ENCODE measurements around the gene CAMK4. TPM values are rescaled to one million over a fixed set of nuclear protein-coding genes. Genes with fewer than 3 reads are reported as not detected.
A peak's percentile ranks its signal among the peaks of the same experiment; 100 is the strongest.

CAMK4 gene
- total and polyA plus RNA-seq, 2 experiments from 2014 or later: 4.2 to 7.3 TPM

DNA sequence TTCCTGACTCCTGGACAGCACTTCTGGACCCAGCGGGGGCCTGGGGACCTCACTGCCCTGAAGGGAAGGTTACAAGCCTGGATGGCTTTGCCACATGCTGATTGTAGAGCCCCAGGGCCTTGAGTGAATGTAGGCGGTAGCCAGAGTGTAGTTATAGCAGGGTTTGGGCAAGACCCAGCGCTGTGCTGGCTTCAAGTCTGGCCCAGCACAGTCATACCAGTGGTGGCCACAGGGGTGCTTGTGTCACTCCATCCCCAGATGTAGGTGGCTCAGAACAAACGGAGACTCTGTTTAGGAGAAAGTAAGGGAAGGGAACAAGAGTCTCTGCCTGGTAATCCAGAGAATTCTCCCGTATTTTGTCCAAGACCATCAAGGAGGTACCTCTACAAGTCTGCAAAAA lies 203.6 kb downstream of the CAMK4 start:
- Histone ChIP-seq H4K20me1 (replicated peaks; ENCODE audit: insufficient read depth) (no peaks in the 10 kb centered on the region), H3K4me1 (ENCODE audit: insufficient read depth) (peaks cover 14% of the 10 kb centered on the region; the same call in 1 of the 2 replicates), H3K36me3 (ENCODE audit: insufficient read depth) (no peaks in the 10 kb centered on the region), H3K4me3 (no peak overlapping the region), H3F3A (replicated peaks; ENCODE audit: low read depth) (no peaks in the 10 kb centered on the region), H3K27me3 (ENCODE audit: insufficient read depth) (no peaks in the 10 kb centered on the region), H3K27ac (ENCODE audit: low read depth) (no peak overlapping the region), H2AFZ (no peak overlapping the region), H3K4me2 (no peak overlapping the region), H3K9me2 (ENCODE audit: insufficient read depth) (no peaks in the 10 kb centered on the region), H3K79me2 (replicated peaks; ENCODE audit: insufficient read depth) (no peaks in the 10 kb centered on the region)
- DNase-seq (ENCODE audit: low spot score): peak; percentile 25
- Mint-ChIP-seq H3K27ac (peak overlapping the region; percentile 72), H3K36me3 (ENCODE audit: low read depth) (no peaks in the 10 kb centered on the region), H3K4me3 (no peak overlapping the region), H3K27me3 (ENCODE audit: insufficient read depth, low read depth, poor library complexity) (no peaks in the 10 kb centered on the region), H3K4me1 (peaks cover 10% of the 10 kb centered on the region), H3K9me3 (no peaks in the 10 kb centered on the region)
- TF ChIP-seq, protein P1, sequence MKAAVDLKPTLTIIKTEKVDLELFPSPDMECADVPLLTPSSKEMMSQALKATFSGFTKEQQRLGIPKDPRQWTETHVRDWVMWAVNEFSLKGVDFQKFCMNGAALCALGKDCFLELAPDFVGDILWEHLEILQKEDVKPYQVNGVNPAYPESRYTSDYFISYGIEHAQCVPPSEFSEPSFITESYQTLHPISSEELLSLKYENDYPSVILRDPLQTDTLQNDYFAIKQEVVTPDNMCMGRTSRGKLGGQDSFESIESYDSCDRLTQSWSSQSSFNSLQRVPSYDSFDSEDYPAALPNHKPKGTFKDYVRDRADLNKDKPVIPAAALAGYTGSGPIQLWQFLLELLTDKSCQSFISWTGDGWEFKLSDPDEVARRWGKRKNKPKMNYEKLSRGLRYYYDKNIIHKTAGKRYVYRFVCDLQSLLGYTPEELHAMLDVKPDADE (IDR thresholded peaks at IDR 0.05): no peak
- TF ChIP-seq CTCF (conservative IDR thresholded peaks at IDR 0.05; ENCODE audit: low read depth in 2 of 2) (0 out of 4 replicates have a peak, but pooled peaks of 1 of the 2 experiments have one; percentile 20), ZNF114 (CRISPR knock-in tag; IDR thresholded peaks at IDR 0.05) (no peak), POLR2AphosphoS5 (IDR thresholded peaks at IDR 0.05; ENCODE audit: low read depth) (no peak)
- ATAC-seq: peak; percentile 82

GRCh38 chr5:111432883-111433536 lies 208.8 kb downstream of the CAMK4 start:
- Histone ChIP-seq H3K4me1 (ENCODE audit: insufficient read depth) (no peaks in the 10 kb centered on the region), H4K20me1 (replicated peaks; ENCODE audit: insufficient read depth) (no peaks in the 10 kb centered on the region), H3K4me3 (no peak overlapping the region), H3F3A (replicated peaks; ENCODE audit: low read depth) (no peaks in the 10 kb centered on the region), H3K36me3 (ENCODE audit: insufficient read depth) (no peaks in the 10 kb centered on the region), H3K9me2 (ENCODE audit: insufficient read depth) (no peaks in the 10 kb centered on the region), H3K79me2 (replicated peaks; ENCODE audit: insufficient read depth) (no peaks in the 10 kb centered on the region), H3K27me3 (ENCODE audit: insufficient read depth) (no peaks in the 10 kb centered on the region), H2AFZ (no peak overlapping the region), H3K4me2 (no peak overlapping the region), H3K27ac (ENCODE audit: low read depth) (no peak overlapping the region)
- Mint-ChIP-seq H3K9me3 (no peaks in the 10 kb centered on the region), H3K4me1 (no peaks in the 10 kb centered on the region), H3K36me3 (ENCODE audit: low read depth) (no peaks in the 10 kb centered on the region), H3K4me3 (no peak overlapping the region), H3K27me3 (ENCODE audit: insufficient read depth, low read depth, poor library complexity) (no peaks in the 10 kb centered on the region), H3K27ac (no peak overlapping the region)
- no peak for ATAC-seq
- DNase-seq (ENCODE audit: low spot score): no peak
- TF ChIP-seq ZNF114 (CRISPR knock-in tag; IDR thresholded peaks at IDR 0.05): no peak
- no peak for TF ChIP-seq EZH2phosphoT487 (IDR thresholded peaks at IDR 0.05; ENCODE audit: unreplicated experiment)
- TF ChIP-seq JUNB (IDR thresholded peaks at IDR 0.05; ENCODE audit: unreplicated experiment): no peak
- TF ChIP-seq ZNF331 (CRISPR knock-in tag; IDR thresholded peaks at IDR 0.05; ENCODE audit: low read depth): no peak
- no peak for TF ChIP-seq EZH2 (IDR thresholded peaks at IDR 0.05; ENCODE audit: low read depth, unreplicated experiment)
- TF ChIP-seq NANOG (IDR thresholded peaks at IDR 0.05; ENCODE audit: borderline replicate concordance): no peak
- no peak for TF ChIP-seq STAT1 (IDR thresholded peaks at IDR 0.05; ENCODE audit: unreplicated experiment)
- TF ChIP-seq CTCF (conservative IDR thresholded peaks at IDR 0.05; ENCODE audit: low read depth in 2 of 2): no peak
- TF ChIP-seq CREB1 (CRISPR knock-in tag; IDR thresholded peaks at IDR 0.05; ENCODE audit: low read depth): no peak
- TF ChIP-seq REST (IDR thresholded peaks at IDR 0.05; ENCODE audit: unreplicated experiment): no peak
